NCI-H2196 treated with DMSO at 0.1 percent for 48 hours (cell line): ENCODE measurements around the gene SCN7A.

Experiments used
- DNase-seq: peaks from one replicate; lab custom pipeline; 2025; ENCODE audit not compliant: unreplicated experiment; lab: John Stamatoyannopoulos, UW

The SCN7A gene

DNA sequence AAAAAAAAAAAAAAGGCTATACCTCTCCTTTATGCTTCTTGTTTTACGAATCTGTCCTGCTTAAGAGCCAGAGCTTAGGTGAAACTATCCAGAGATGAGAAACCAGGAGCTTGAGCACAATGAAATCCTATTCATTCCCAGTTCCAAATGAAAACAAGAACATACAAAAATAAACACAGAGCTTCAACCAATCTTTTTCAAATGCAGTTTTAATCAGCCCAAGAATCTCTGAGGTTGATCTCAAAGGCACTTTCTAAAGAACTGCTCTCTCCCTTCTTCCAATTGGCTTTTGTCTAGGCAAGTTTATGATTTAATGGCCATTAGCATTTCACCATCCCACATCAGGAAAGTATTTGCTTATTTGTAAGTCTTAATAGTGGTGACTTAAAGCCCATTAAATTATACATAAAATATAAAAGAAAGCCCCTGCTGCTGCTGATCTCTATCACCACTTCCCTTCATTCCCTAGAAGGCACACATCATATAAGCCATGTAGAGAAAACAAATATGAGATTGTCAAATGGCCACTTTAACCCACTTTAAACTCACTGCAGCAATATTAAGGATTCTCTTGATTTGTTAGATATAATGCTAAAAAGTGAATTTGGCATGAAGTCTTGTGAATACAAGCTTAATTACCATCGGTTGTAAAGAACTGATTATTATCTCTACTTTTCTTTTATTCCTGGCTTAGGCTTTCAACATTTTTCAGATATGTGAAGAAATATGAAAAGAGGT is 89.0 kb downstream of the SCN7A start:
- no peak for DNase-seq

DNA sequence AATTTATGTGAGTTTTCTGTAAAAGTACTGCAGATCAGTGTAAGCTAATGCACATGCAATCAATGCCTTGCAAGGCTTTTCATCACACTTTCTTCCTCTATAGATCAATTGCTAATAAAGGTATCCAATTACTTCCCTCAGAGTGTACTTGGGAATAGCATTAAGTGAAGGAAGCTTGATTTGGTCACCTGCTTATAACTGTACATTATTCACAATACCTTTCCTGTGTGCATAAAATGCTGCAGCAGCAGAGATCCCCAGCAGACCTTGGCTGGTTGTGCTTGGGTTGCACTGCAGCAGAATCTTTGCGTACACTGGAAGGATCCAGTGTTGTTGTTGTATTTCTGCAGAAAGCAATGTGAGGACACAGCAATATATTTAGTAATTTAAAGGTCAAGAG is 99.8 kb downstream of the SCN7A start:
- DNase-seq: no peak

DNA sequence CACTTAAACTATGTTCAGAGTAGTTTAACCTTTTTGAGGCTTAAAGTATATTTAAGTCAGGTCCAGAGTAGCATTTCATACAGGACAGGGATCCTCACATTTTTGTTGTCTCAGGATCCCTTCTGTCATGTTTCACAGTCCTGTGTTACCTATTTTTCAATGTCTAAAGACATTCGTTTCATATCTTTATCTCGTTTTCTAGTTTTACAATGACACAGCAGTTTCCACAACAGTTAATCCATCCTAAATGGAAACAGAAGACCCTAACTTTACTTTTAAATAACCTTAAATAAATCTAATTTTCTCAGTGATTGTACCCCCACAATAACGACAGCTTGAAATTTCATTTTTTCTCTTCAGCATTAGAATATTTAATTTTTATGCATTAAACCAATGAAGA is 101.0 kb downstream of the SCN7A start:
- no peak for DNase-seq

DNA sequence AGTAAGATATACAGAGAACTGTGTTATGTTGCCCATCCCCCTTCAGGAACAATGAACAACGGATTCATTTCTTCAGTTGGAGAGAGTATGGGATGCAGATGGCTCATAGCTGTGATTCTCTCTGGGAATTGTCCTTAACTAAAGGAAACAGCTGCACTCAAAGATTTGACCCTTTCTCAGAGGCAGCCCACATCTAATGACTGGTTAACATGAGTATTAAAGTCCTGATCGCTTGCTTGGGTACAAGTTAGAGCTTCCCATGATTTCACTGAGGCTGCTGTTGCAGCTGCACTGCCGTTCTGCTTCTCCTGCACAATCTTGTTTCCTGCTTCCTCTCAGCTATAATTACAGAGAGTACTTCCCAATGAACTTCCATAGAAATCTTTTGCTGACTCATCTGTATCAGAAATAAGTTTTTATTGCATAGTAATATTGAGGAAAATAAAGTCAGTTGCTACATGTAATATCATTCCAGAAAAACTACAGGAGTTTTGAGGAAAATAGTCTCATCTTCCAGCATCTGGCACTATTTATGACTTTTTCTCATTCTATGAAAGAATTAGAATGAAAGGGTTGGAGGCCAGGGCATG is 105.5 kb downstream of the SCN7A start:
- no peak for DNase-seq

DNA sequence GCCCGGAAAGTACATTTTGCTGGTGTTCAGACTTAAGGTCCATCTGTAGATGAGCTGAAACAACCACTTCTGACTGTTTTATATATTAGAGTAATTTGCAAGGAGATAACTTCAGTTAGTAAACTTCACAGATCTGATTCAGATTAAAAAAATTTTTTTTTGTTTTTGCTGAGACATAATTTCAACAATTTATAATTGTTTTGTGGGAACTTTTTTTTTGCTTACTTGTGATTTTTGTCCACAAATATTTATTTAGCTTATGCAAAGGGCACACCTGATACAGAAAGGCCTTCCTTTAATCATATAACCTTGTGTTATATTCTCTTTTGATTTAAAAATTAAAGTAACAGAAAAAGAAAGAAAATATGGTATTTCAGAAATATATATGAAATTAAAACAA is 108.7 kb downstream of the SCN7A start:
- DNase-seq: no peak

DNA sequence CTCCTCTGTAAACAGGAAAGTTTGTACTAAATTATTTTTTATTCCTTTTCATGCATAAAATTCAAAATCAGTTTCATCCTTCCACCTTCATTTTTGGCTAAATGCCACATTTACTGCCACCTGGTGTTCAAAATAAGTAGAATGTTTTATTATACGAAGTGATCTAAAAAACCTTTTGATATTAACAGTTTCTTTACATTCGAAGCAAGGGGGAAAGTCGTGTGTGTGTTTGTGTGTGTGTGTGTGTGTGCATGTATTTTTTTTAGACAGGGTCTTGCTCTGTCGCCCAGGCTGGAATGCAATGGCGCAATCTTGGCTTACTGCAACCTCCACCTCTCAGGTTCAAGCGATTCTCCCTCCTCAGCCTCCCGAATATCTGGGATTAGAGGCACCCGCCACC is 109.3 kb downstream of the SCN7A start:
- DNase-seq: no peak

DNA sequence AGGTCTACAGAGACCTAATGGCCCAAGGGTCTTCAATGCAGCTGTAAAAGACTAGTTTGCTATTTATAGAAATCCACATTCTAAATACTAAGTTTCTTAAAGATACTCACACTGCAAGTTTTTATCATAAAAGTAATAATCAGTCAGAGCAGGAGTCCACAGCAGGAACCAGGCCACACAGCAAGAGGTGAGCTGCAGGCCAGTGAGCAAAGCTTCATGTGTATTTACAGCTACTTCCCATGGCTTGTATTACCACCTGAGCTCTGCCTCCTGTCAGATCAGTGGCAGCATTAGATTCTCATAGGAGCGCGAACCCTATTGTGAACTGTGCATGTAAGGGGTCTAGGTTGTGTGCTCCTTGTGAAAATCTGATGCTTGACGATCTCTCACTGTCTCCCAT is 111.6 kb downstream of the SCN7A start:
- DNase-seq: no peak

DNA sequence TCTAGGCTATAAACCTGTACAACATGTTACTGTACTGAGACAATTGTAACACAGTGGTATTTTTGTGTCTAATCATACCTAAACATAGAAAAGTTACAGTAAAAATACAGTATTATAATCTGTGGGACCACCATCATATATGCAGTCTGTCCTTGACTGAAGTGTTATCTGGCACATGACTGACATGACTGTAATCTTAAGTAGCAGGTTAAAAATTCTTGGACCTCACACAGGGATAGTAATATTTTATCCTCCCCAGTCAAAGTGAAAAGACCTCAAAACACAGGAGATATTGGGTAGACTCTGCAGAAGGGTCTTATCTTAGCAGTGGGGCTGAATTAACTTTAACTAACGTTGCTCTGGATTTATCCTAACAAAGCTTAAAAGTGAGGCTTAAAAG is 113.4 kb downstream of the SCN7A start:
- DNase-seq: no peak

DNA sequence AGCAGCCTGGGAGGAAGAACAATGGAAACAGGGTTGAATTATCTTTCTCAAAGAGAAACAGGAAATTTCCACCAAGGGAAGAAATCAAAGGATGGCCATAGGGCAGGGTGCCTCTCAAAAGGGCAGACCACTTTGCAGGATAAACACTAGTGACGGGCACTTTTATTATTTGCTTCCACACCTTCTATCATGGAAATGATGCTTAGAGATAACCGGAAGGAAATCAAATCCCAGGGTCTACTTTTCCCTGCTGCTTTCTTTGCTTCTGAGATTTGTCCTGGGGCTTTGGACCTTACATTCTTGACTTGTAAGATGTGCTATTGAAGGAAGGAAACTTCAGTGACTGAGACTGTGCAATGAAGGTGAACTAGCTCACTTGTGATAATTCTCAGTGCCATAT is 117.2 kb downstream of the SCN7A start:
- DNase-seq: no peak

DNA sequence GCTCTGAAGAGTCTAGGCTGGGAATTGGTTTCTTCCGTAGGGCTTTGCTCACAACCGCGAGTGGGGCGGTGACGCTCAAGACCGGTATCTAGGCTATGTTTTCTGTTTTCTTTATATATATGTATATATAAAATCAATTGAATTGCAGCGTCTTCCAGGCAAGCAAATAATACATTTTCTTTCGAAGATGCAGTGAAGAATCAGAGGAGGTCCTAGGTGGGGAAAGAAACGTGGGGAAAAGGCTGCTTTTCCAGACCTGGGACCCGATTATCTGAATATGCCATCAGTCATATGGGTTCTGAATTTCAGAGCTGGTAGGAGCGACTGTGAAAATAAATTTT is 117.6 kb downstream of the SCN7A start:
- no peak for DNase-seq

DNA sequence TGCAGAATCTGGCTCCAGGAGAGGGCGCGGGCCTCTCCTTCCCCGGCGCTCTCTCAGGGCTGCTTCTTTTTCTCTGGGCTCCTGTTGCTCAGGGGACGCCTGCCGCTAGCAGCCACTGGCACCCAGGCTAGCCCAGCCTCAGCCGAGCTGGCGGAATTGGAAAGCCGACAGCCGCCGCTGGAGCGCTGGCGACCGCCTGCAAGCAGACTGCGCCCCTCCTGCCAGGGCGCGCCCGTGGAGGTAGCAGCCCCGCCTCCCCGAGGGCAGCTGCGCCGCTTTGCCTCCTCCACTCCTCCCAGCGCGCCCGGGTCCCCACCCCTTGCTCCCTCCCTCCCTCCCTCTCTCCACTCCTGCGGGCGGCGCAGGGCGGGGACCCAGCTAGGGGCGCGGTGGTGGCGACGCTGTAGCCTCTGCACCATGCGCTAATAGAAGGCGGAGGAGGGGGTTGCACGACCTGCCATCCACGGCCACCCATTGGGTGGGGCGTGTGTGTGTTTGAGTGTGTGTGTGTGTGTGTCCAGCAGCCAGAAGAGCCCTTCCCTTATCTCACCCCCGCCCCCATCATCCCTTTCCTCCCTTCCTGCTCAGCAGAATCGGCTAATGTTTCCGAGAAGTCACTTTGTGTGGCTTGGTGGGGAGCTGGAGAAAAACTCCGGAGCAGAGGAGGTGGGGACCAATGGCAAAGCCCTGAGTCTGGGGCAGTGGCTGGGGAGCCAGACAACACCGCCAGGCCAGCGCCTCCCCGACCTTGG is 118.1 kb downstream of the SCN7A start, which contains the start of gene SCN9A:
Gene SCN9A (minus strand): TSS at position 209 of the 752 bp plus-strand sequence. CDS start 64,188 bp downstream, outside the sequence.
- DNase-seq: peak; percentile 77

DNA sequence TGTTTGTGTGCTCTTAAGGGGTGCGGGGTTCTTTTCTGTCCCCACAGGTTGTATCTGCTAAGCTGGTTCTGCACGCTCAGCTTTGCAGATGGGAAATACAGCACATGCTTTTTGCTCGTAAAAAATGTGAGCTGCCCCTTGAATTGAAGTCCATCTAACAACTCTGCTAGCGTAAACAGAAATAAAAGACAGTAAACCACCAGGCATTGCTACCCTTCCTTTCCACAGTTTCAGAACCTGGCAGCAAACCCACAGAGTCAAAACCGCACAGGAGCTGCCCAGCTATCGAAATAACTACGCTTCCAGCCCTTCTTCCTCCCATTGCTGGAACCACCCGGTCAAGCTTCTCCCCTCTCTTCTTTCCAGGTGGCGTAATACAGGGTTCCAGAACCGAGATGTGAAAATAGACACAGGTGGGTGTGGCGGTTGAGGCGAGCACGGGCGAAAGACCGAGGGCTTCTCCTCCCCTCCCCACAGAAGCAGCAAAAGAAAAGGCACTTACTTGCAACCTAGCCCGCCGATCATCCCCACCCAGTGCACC is 118.8 kb downstream of the SCN7A start:
- no peak for DNase-seq

DNA sequence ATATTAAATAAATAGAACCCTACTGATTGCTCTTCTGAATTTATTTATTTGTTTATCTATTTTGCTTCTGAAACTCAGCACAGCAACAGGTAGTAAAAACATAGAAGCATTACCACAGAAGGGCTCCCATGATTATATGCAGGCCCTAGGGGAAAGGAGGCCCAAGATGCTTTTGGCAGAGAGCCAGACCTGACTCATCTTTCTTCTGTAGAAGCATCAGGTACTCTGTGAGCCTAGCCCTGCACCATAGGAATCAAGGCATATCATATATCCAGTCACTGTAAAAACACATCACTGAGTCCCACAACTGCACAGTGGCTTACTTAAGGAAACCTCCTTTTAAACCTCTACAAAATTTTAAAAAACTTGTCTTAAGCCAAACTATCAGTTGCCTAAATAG is 120.1 kb downstream of the SCN7A start:
- DNase-seq: no peak

DNA sequence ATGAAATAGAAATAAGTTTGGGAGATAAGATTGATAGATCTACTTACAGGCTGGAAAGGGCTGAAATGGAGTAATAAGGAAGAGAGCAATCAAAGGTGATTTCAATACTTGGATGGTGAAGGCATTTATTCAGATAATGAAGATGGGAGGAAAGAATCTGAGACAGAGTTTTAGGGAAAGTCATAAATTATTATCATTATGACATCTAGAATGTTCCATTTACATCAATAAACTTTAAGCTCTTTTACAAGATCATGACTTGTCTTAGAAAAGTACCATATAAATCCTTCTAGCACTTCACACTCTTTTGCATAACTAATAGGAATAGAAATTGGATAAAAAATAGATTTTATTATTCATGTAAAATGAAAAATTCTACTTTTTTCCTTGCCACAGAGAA is 120.5 kb downstream of the SCN7A start:
- DNase-seq: no peak

DNA sequence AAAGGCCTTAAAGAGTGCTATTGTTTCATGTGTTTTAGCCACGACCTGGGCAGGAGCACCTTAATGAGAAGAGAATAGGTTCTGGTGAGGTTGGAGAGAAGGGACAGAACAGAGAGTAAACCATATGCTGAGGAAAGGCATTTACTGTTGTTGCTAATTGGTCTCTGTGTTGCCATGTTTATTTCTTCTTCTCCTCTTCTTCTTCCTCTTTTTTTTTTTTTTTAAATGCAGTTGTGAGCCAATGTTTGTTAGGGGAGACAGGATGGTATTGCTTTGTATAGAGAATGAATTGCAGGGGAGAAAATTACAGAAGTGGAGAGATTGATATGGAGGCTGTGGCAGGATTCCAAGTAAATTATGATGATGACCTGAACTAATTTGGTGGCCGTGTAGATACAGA is 120.9 kb downstream of the SCN7A start:
- no peak for DNase-seq

DNA sequence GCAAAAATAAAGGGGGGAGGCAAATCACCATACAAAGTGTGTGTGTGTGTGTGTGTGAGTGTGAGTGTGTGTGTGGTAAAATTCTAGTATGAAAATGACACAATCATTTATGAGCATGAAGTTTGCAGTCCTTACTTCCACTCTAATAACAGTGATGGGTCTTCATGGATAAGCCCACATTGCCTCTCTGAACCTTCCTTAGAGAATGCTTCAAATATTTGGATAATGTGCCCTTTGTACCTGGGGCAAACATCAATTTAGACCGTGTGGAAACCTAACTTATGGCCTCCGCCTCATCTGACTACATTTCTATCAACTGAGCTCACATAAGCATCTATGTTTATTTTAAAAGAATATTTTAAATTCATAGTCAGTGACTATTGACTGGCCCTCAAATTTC is 122.0 kb downstream of the SCN7A start:
- DNase-seq: no peak

DNA sequence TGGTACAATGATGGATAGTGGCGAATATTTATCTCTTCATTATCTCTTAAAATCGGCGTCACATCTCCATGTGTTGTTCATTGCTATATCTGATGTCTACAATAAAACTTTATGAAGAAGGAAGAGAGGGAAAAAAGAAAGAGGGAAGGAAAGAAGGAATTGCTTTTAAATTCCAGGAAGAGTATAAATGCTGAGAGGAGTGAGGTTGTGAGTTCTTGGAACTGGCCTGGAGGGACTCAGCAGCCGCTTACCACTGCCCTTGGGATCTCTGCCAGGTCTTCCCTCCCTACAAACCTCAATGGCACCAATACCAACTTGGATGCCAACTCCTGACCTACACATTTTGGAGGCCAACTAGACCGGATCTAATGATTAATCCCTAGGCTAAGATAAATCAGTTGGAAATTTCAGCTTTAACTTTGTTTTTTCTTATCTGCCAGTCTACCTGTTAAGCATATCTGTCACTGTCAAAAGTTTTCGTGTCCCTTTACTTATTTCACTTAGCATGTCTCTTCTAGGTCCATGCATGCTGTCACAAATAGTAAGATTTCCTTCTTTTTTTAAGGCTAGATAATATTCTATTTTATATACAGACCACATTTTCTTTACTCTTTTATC is 128.1 kb downstream of the SCN7A start:
- no peak for DNase-seq

DNA sequence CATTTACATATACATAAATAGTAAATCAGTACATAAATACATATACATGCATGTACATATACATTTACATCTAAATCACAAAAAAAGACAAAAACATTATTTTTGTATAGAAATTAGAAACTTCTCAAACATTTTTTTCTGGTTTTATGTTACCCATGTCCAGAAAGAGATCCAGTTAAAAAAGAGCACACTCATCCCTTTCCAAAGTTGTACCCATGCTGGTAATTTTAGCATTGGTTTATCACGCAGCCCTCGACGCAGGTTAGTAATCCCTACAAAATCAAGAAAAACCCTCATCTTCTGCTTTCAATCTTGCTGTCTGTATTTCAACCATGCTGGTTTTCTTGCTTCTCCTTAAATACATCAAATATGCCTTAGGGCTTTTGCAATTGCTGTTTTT is 128.8 kb downstream of the SCN7A start:
- DNase-seq: no peak

DNA sequence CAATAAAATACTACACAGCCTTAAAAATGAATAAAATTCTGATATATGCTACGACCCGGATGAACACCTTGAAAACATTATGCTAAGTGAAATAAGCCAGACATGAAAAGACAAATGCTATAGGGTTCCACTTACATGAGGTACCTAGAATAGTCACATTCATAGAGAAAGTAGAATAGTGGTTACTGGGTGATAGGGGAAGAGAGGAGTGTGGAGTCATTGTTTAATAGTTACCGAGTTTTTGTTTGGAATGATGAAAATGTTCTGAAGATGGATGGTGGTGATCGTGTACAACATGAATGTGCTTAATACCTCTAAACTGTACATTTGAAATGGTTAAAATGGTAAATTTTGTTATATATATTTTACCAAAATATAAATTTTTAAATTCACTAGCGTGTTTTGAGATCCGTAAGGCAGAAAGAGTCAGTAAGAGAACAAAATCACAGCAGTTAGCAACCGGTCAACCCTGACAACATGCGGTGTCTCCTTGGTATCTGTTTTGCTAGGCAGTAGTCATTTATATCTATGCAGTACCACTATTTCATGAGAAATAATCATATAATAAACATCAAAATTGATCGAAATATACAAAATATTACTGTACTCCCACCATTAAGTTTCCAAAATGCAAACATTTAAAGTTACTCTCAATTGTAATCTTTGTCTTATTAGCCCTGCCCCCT is 129.4 kb downstream of the SCN7A start:
- DNase-seq: no peak

DNA sequence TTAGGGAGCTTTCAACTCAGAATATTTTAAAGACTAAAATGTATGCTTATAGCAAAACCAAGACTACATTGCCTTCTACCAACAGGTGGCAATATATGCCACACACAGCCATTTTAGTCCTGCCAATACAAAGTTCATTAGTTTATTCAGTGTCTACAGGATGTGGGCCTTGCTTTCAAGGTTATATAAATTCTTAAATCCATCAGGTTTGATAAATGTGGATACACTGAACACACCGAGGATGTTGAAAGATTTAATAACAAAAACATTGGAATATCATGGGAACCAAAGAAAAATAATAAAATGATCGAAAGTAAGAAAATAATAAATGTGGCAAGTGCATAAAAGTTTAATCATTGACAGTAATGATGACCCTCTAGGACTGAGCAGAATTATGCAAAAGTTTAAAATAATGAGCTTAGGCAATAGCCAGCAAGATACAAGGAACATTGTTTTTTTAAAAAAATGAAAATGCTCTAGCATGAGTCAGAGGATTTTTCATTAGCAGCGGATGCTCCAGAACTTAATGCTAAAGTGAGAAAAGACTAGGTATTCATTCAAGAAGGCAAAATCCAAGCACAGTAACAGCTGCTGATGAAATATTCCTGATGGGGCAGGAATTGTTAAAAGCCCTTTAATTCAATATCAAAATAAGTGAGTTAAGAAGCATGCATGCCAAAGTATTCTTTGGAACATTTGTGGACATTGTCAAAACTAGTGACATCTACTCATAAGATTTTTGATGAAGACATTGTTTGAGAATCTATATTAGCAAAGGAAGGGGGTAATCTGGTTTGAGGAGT is 132.5 kb downstream of the SCN7A start:
- DNase-seq: no peak
